HepG2 (cell line): ENCODE results near the gene MID2. TPM values are rescaled to one million over a fixed set of nuclear protein-coding genes. Genes with fewer than 3 reads are reported as not detected.

ENCODE experiments used
- ATAC-seq: fragments of 200-7000 bp; cut with Tn5 transposase; 3 replicates; pipeline ENCODE4 v1.9.1; 2020; ENCODE audit warnings: mild to moderate bottlenecking, moderate library complexity
- BruUV-seq: library from RNA; stranded (reverse); fragments of 400-500 nt; replicated peaks from 2 replicates; lab custom pipeline; 2021; lab: Mats Ljungman, UMichigan
- CTCF ChIA-PET: fragments of 300-600 bp; formaldehyde crosslinking; extraction: SDS; loops from one replicate; lab custom pipeline; 2021; ENCODE audit warnings: low total read pairs, inconsistent platforms, low intra/inter-chr PET ratio; lab: Yijun Ruan, JAX
- POLR2A ChIA-PET: fragments of 350-600 bp; sonication (Branson Sonifier 250); formaldehyde crosslinking; loops from one replicate; lab custom pipeline; 2020; ENCODE audit warnings: antibody characterized with exemption, inconsistent platforms; lab: Yijun Ruan, JAX
- DNase-seq: peaks from one replicate; pipeline ENCODE4 v3.0.0-alpha.2; 2015; ENCODE audit warnings: low spot score
- FAIRE-seq: peaks from 3 replicates; lab custom pipeline; 2011; peaks lifted over from hg19 to GRCh38; lab: Jason Lieb, UNC
- H2AFZ ChIP-seq: one replicate; pipeline ENCODE4 v1.6.1; 2011; ENCODE audit warnings: low read length, inconsistent platforms
- H3K27ac ChIP-seq: fragments of 300-600 bp; 3 replicates; pipeline ENCODE4 v1.8.0; 2011; ENCODE audit warnings: mixed run types, mild to moderate bottlenecking, mixed read lengths, low read length, inconsistent platforms; ENCODE audit not compliant: insufficient read depth; ENCODE audit errors: extremely low read length
- H3K27me3 ChIP-seq, 2 experiments: fragments of 200-600 bp in 1 of 2; 2 replicates in 1 of 2; 3 replicates in 1 of 2; pipeline versions ENCODE4 v1.6.0 to v1.8.0; 2011; ENCODE audit warnings: low read length in 2 of 2, mild to moderate bottlenecking in 2 of 2, moderate library complexity in 2 of 2, inconsistent platforms in 1 of 2; ENCODE audit not compliant: insufficient read depth in 2 of 2, control insufficient read depth in 1 of 2
- H3K36me3 ChIP-seq, 2 experiments: fragments of 200-600 bp in 1 of 2; replicated peaks in 1 of 2; 2 replicates in 1 of 2; 3 replicates in 1 of 2; pipeline versions ENCODE4 v1.5.1 to v1.8.0; 2011; ENCODE audit warnings: low read length in 2 of 2, inconsistent platforms in 1 of 2; ENCODE audit not compliant: insufficient read depth in 2 of 2, control insufficient read depth in 1 of 2
- H3K4me1 ChIP-seq: 2 replicates; pipeline ENCODE4 v1.5.1; 2012; ENCODE audit warnings: low read length, inconsistent platforms; ENCODE audit not compliant: insufficient read depth
- H3K4me2 ChIP-seq: 2 replicates; pipeline ENCODE4 v1.6.0; 2011; ENCODE audit warnings: low read depth, low read length, inconsistent platforms
- H3K4me3 ChIP-seq, 3 experiments: fragments of 200-600 bp in 1 of 3; sonication (generic), shearing (Covaris generic) in 1 of 3; replicated peaks in 1 of 3; 2 replicates each; pipeline ENCODE4 v1.5.1; 2011 to 2016; ENCODE audit warnings: low read length in 3 of 3, inconsistent platforms in 2 of 3, low read depth in 2 of 3, mild to moderate bottlenecking in 2 of 3, control low read depth in 1 of 3, mixed read lengths in 1 of 3; ENCODE audit not compliant: insufficient read depth in 1 of 3
- H3K79me2 ChIP-seq: one replicate; pipeline ENCODE4 v1.6.1; 2011; ENCODE audit warnings: low read length, inconsistent platforms; ENCODE audit not compliant: insufficient read depth
- H3K9ac ChIP-seq: 2 replicates; pipeline ENCODE4 v1.6.0; 2011; ENCODE audit warnings: mild to moderate bottlenecking, low read depth, low read length, inconsistent platforms; ENCODE audit not compliant: insufficient read depth
- H3K9me3 ChIP-seq: 2 replicates; pipeline ENCODE4 v1.5.1; 2012; ENCODE audit warnings: mild to moderate bottlenecking, low read length
- H4K20me1 ChIP-seq: 2 replicates; pipeline ENCODE4 v1.6.0; 2011; ENCODE audit warnings: inconsistent platforms, mild to moderate bottlenecking, low read length, moderate library complexity; ENCODE audit not compliant: insufficient read depth
- ADNP ChIP-seq: sonication (generic); formaldehyde crosslinking; IDR thresholded peaks from 2 replicates; pipeline ENCODE4 v1.4.0; 2020; ENCODE audit warnings: missing genetic modification reagents
- ARNT2 ChIP-seq: sonication (generic); formaldehyde crosslinking; IDR thresholded peaks from 2 replicates; pipeline ENCODE4 v1.8.0; 2022; ENCODE audit warnings: mild to moderate bottlenecking, low read depth, missing genetic modification reagents, moderate library complexity
- CAMTA2 ChIP-seq: sonication (generic); formaldehyde crosslinking; IDR thresholded peaks from 2 replicates; pipeline ENCODE4 v1.4.0; 2020; ENCODE audit warnings: mild to moderate bottlenecking, missing genetic modification reagents, borderline replicate concordance
- CBX1 ChIP-seq: IDR thresholded peaks from one replicate; pipeline ENCODE4 v1.6.1; 2016; ENCODE audit warnings: antibody characterized with exemption, low read depth
- MED1 ChIP-seq: sonication (generic); formaldehyde crosslinking; IDR thresholded peaks from 2 replicates; pipeline ENCODE4 v1.4.0; 2020; ENCODE audit warnings: missing genetic modification reagents
- PRPF4 ChIP-seq: fragments of 200-400 bp; formaldehyde crosslinking; IDR thresholded peaks from 2 replicates; pipeline ENCODE4 v1.6.1; 2016; ENCODE audit warnings: low read length, low read depth; ENCODE audit not compliant: poor library complexity, severe bottlenecking
- SNAPC5 ChIP-seq: sonication (generic); formaldehyde crosslinking; IDR thresholded peaks from 2 replicates; pipeline ENCODE4 v1.8.1; 2023; ENCODE audit warnings: mild to moderate bottlenecking, missing genetic modification reagents, borderline replicate concordance
- TRAFD1 ChIP-seq: sonication (generic); formaldehyde crosslinking; IDR thresholded peaks from 2 replicates; pipeline ENCODE4 v1.5.1; 2020; ENCODE audit warnings: missing genetic modification reagents, mild to moderate bottlenecking, borderline replicate concordance
- ZBTB40 ChIP-seq, 2 experiments: fragments of 450-650 bp in 1 of 2; sonication (generic) in 1 of 2; formaldehyde crosslinking in 1 of 2; IDR thresholded peaks; 2 replicates each; pipeline versions ENCODE4 v1.6.1 to v1.8.0; 2016 to 2022; ENCODE audit warnings: antibody characterized with exemption in 1 of 2, mild to moderate bottlenecking in 1 of 2, missing genetic modification reagents in 1 of 2
- ZFP91 ChIP-seq: sonication (generic); formaldehyde crosslinking; IDR thresholded peaks from 2 replicates; pipeline ENCODE4 v1.9.0; 2022; ENCODE audit warnings: missing genetic modification reagents, mild to moderate bottlenecking, borderline replicate concordance
- ZNF17 ChIP-seq: sonication (generic); formaldehyde crosslinking; IDR thresholded peaks from 2 replicates; pipeline ENCODE4 v1.5.0; 2020; ENCODE audit warnings: mild to moderate bottlenecking, missing genetic modification reagents
- ZNF75D ChIP-seq: sonication (generic); formaldehyde crosslinking; IDR thresholded peaks from 2 replicates; pipeline ENCODE4 v1.8.1; 2023; ENCODE audit warnings: missing genetic modification reagents, mild to moderate bottlenecking, borderline replicate concordance
- WGBS: methylation state at CpG from one replicate; pipeline ENCODE4 v1.1.6; 2017; ENCODE audit warnings: low lambda C conversion rate; 5-methylcytosine and 5-hydroxymethylcytosine counted together
- in situ Hi-C: cut with HindIII; loops from 2 replicates; pipeline ENCODE4 v1.10.0; 2017; ENCODE audit warnings: low pct_unique_long_range_greater_than_20kb; ENCODE audit not compliant: extremely low pct_ligation_motif_present
- intact Hi-C: fragments of 100-400 bp; cut with micrococcal nuclease; formaldehyde crosslinking; loops from one replicate; pipeline ENCODE4 v1.10.0; 2022; ENCODE audit not compliant: unreplicated experiment
- polyA plus RNA-seq, 8 experiments: library from polyadenylated mRNA; depleted of rRNA in 3 of 8; stranded (reverse) in 7 of 8; unstranded in 1 of 8; fragments of >200 nt; fragmentation: Illumina TruSeq in 4 of 8; extraction: Trizol in 4 of 8; gene quantifications; 2 replicates each; pipeline versions ENCODE4 v1.2.1 to v1.2.3, GENCODE V29; 2011 to 2016; ENCODE audit warnings: low read depth in 4 of 8, missing spikeins in 1 of 8, mixed read lengths in 1 of 8; ENCODE audit not compliant: insufficient read depth in 1 of 8
- total RNA-seq, 5 experiments: library from RNA; depleted of rRNA; stranded (reverse); fragments of >200 nt; fragmentation: Illumina TruSeq; extraction: Trizol; gene quantifications; 2 replicates each; pipeline ENCODE4 v1.2.3, GENCODE V29; 2016; ENCODE audit warnings: low read depth in 1 of 5

The MID2 gene
- total and polyA plus RNA-seq, 2 of the 13 experiments (the other 11 are each of a cell fraction or from before 2014, with no cell fraction given): 0.05 to 0.09 TPM

- 7% methylated on average over 2 of the region's 5 CpGs for WGBS
- Histone ChIP-seq H3K4me3 (no peak overlapping the region), H3K9ac (no peak overlapping the region), H3K9me3 (no peaks in the 10 kb centered on the region), H3K27ac (no peak overlapping the region), H3K27me3 (no peaks in the 10 kb centered on the region), H3K79me2 (no peaks in the 10 kb centered on the region), H3K36me3 (no peaks in the 10 kb centered on the region), H4K20me1 (no peaks in the 10 kb centered on the region), H3K4me1 (no peaks in the 10 kb centered on the region), H3K4me2 (no peak overlapping the region), H2AFZ (no peak overlapping the region)
- in situ Hi-C loops (no loop called here), intact Hi-C loops (no loop called here)
- POLR2A ChIA-PET: no interaction called here
- FAIRE-seq (no peak), DNase-seq (no peak), ATAC-seq (no peak)
- CTCF ChIA-PET: no interaction called here
- BruUV-seq: no TSS peak
- TF ChIP-seq CBX1 (no peak), ZFP91 (no peak), PRPF4 (no peak), ZBTB40 (IDR thresholded peaks at IDR 0.05) (no peak), ZBTB40 (CRISPR knock-in tag; IDR thresholded peaks at IDR 0.05) (no peak), ADNP (CRISPR knock-in tag) (no peak), ARNT2 (CRISPR knock-in tag) (no peak), MED1 (CRISPR knock-in tag) (no peak), CAMTA2 (CRISPR knock-in tag) (no peak), SNAPC5 (CRISPR knock-in tag) (no peak), ZNF75D (CRISPR knock-in tag) (no peak), ZNF17 (CRISPR knock-in tag) (no peak), TRAFD1 (CRISPR knock-in tag) (no peak)
These were observed 52.4 kb downstream of the MID2 start for GRCh38 chrX:107878106-107878505.
